GM12874 (cell line): ENCODE measurements around the gene NDC1.

Experiments
- CTCF ChIP-seq: IDR thresholded peaks from 2 replicates; pipeline ENCODE4 v1.5.1; 2011; ENCODE audit warnings: low read depth, mild to moderate bottlenecking, control low read depth, low read length, moderate library complexity; ENCODE audit not compliant: insufficient read depth

NDC1 gene

GRCh38 chr1:53862507-53862906, 24.4 kb upstream of the NDC1 start:
- TF ChIP-seq CTCF = no peak

- TF ChIP-seq CTCF = peak; percentile 86
These were observed 22.9 kb upstream of the NDC1 start for GRCh38 chr1:53860967-53861411.

GRCh38 chr1:53851571-53852285, 13.6 kb upstream of the NDC1 start:
- TF ChIP-seq CTCF = no peak

GRCh38 chr1:53850082-53850673, 12.1 kb upstream of the NDC1 start:
- no peak for TF ChIP-seq CTCF

GRCh38 chr1:53847980-53848379, 9.9 kb upstream of the NDC1 start:
- no peak for TF ChIP-seq CTCF

GRCh38 chr1:53842347-53842746, 4.3 kb upstream of the NDC1 start:
- no peak for TF ChIP-seq CTCF

GRCh38 chr1:53838654-53838974, 518 bp upstream of the NDC1 start:
- TF ChIP-seq CTCF = no peak
